GM12878 (cell line): ENCODE measurements around the gene ABCD2. TPM values are rescaled to one million over a fixed set of nuclear protein-coding genes. Genes with fewer than 3 reads are reported as not detected.

Source experiments
- ATAC-seq: fragments of 200-7000 bp; cut with Tn5 transposase; 3 replicates; pipeline ENCODE4 v1.9.1; 2020; ENCODE audit warnings: mild to moderate bottlenecking, moderate library complexity
- BruUV-seq: library from RNA; stranded (reverse); fragments of 400-500 nt; replicated peaks from 2 replicates; lab custom pipeline; 2021; lab: Mats Ljungman, UMichigan
- CTCF ChIA-PET: fragments of 300-600 bp; sonication (Branson Sonifier 250); formaldehyde crosslinking; extraction: SDS; loops from one replicate; lab custom pipeline; 2021; ENCODE audit warnings: inconsistent platforms; lab: Yijun Ruan, JAX
- POLR2A ChIA-PET: fragments of 350-600 bp; formaldehyde crosslinking; extraction: SDS; loops from one replicate; lab custom pipeline; 2021; ENCODE audit warnings: inconsistent platforms; lab: Charles Lee
- RAD21 ChIA-PET: fragments of 300-600 bp; sonication (Branson Sonifier 250); formaldehyde crosslinking; loops from one replicate; lab custom pipeline; 2023; ENCODE audit warnings: antibody characterized with exemption; ENCODE audit not compliant: unreplicated experiment; lab: Charles Lee
- SMC1A ChIA-PET: fragments of 300-600 bp; sonication (Branson Sonifier 250); formaldehyde crosslinking; loops from one replicate; lab custom pipeline; 2023; ENCODE audit not compliant: unreplicated experiment, uncharacterized antibody; lab: Charles Lee
- DNase-seq: peaks from one replicate; pipeline ENCODE4 v3.0.0-alpha.2; 2011; ENCODE audit warnings: low read depth, low spot score
- FAIRE-seq: peaks from 3 replicates; lab custom pipeline; 2011; peaks lifted over from hg19 to GRCh38; lab: Jason Lieb, UNC
- H2AFZ ChIP-seq: 2 replicates; pipeline ENCODE4 v1.6.0; 2011; ENCODE audit warnings: low read depth, low read length, control low read depth; ENCODE audit not compliant: control insufficient read depth
- H3K27ac ChIP-seq: 2 replicates; pipeline ENCODE4 v1.5.1; 2011; ENCODE audit warnings: control low read depth; ENCODE audit not compliant: control insufficient read depth, insufficient read depth
- H3K27me3 ChIP-seq, 2 experiments: replicated peaks in 1 of 2; 2 replicates each; pipeline versions ENCODE4 v1.6.0 to v1.6.1; 2011; ENCODE audit warnings: low read length in 1 of 2; ENCODE audit not compliant: control insufficient read depth in 2 of 2, insufficient read depth in 2 of 2
- H3K36me3 ChIP-seq, 2 experiments: 2 replicates each; pipeline ENCODE4 v1.5.1; 2011; ENCODE audit warnings: low read length in 1 of 2; ENCODE audit not compliant: control insufficient read depth in 2 of 2, insufficient read depth in 2 of 2
- H3K4me1 ChIP-seq: 2 replicates; pipeline ENCODE4 v1.6.1; 2011; ENCODE audit warnings: mild to moderate bottlenecking, low read length, moderate library complexity, mixed read lengths; ENCODE audit not compliant: control insufficient read depth, insufficient read depth
- H3K4me2 ChIP-seq: 2 replicates; pipeline ENCODE4 v1.6.0; 2011; ENCODE audit warnings: control low read depth; ENCODE audit not compliant: control insufficient read depth, insufficient read depth
- H3K4me3 ChIP-seq: fragments of 200-600 bp; sonication (generic); 2 replicates; pipeline ENCODE4 v1.5.1; 2016
- H3K79me2 ChIP-seq: 2 replicates; pipeline ENCODE4 v1.6.0; 2011; ENCODE audit warnings: low read length; ENCODE audit not compliant: control insufficient read depth, insufficient read depth
- H3K9ac ChIP-seq: 2 replicates; pipeline ENCODE4 v1.8.0; 2011; ENCODE audit warnings: low read length, control low read depth, mixed read lengths; ENCODE audit not compliant: control insufficient read depth, insufficient read depth
- H3K9me3 ChIP-seq: replicated peaks from 3 replicates; pipeline ENCODE4 v1.5.1; 2011; ENCODE audit warnings: mild to moderate bottlenecking, low read length; ENCODE audit not compliant: control insufficient read depth, insufficient read depth
- H4K20me1 ChIP-seq: 2 replicates; pipeline ENCODE4 v1.6.0; 2011; ENCODE audit not compliant: control insufficient read depth, insufficient read depth
- BMI1 ChIP-seq: fragments of 450-650 bp; IDR thresholded peaks from 2 replicates; pipeline ENCODE4 v1.6.1; 2016; ENCODE audit warnings: mild to moderate bottlenecking, moderate library complexity, borderline replicate concordance
- CHD2 ChIP-seq: IDR thresholded peaks from 2 replicates; pipeline ENCODE4 v1.6.1; 2011; ENCODE audit warnings: low read depth, low read length, improper control_type of control experiment, borderline replicate concordance
- IKZF2 ChIP-seq, 2 experiments: fragments of 450-650 bp; IDR thresholded peaks; 2 replicates each; pipeline ENCODE4 v1.6.1; 2017; ENCODE audit warnings: mild to moderate bottlenecking in 2 of 2, moderate library complexity in 2 of 2
- PBX3 ChIP-seq: IDR thresholded peaks from 2 replicates; pipeline ENCODE4 v1.6.1; 2011; ENCODE audit warnings: mild to moderate bottlenecking, low read depth, low read length, moderate library complexity; ENCODE audit not compliant: insufficient replicate concordance
- PML ChIP-seq: IDR thresholded peaks from 2 replicates; pipeline ENCODE4 v1.6.1; 2012; ENCODE audit warnings: low read length, inconsistent platforms
- ZBTB4 ChIP-seq: fragments of 450-650 bp; formaldehyde crosslinking; IDR thresholded peaks from 2 replicates; pipeline ENCODE4 v1.4.0; 2022; ENCODE audit warnings: mild to moderate bottlenecking, moderate library complexity
- ZNF274 ChIP-seq: IDR thresholded peaks from one replicate; pipeline ENCODE4 v1.8.0; 2011; ENCODE audit not compliant: insufficient read length, insufficient read depth
- WGBS: methylation state at CpG from one replicate; pipeline ENCODE4 v1.1.6; 2016; ENCODE audit warnings: low lambda C conversion rate; ENCODE audit not compliant: insufficient replicate concordance, insufficient coverage; ENCODE audit errors: missing lambda C conversion rate; 5-methylcytosine and 5-hydroxymethylcytosine counted together
- in situ Hi-C: fragments of 300-500 bp; cut with MboI; formaldehyde crosslinking; loops from 9 replicates; pipeline ENCODE4 v1.14.3; 2018; ENCODE audit warnings: mixed read lengths
- intact Hi-C: fragments of 100-400 bp; cut with micrococcal nuclease; formaldehyde crosslinking; loops from one replicate; pipeline ENCODE4 v1.14.2; 2022; ENCODE audit not compliant: unreplicated experiment
- polyA plus RNA-seq, 11 experiments: library from polyadenylated mRNA; depleted of rRNA in 4 of 11; unstranded in 6 of 11; stranded (reverse) in 5 of 11; fragments of >200 nt; fragmentation: Nextera tagmentation in 4 of 11; fragmentation: Illumina TruSeq in 1 of 11; extraction: Ambion mirVana in 4 of 11; extraction: Trizol in 1 of 11; gene quantifications; 1 replicate in 1 of 11; 2 replicates in 10 of 11; pipeline versions ENCODE4 v1.2.1 to v1.2.3, GENCODE V29; 2011 to 2016; ENCODE audit warnings: inconsistent platforms in 2 of 11, missing spikeins in 2 of 11, low read depth in 1 of 11
- total RNA-seq, 4 experiments: library from RNA; depleted of rRNA in 3 of 4; stranded (reverse); fragments of >200 nt in 3 of 4; fragmentation: Illumina TruSeq in 1 of 4; extraction: Trizol in 1 of 4; gene quantifications; 2 replicates each; pipeline versions ENCODE4 v1.2.1 to v1.2.3, GENCODE V29; 2013 to 2021

ABCD2 gene
- total and polyA plus RNA-seq, 10 of the 15 experiments (the other 5 are each of a cell fraction or from before 2014, with no cell fraction given), result 4.4 to 16.2 (median 7.5) TPM

- 0 out of 2 replicates have a peak, but pooled peaks have one; percentile 45 for TF ChIP-seq BMI1
- TF ChIP-seq PML, result no peak
- no peak for TF ChIP-seq IKZF2 (IDR thresholded peaks at IDR 0.05)
- no peak for TF ChIP-seq ZNF274
- no peak for TF ChIP-seq PBX3
- no peak for TF ChIP-seq CHD2
- no peak for TF ChIP-seq ZBTB4 (CRISPR knock-in tag)
- Histone ChIP-seq H3K4me1 (no peaks in the 10 kb centered on the region), H3K79me2 (no peaks in the 10 kb centered on the region), H4K20me1 (no peaks in the 10 kb centered on the region), H3K27ac (no peak overlapping the region), H3K36me3 (peaks cover 0 to 4% of the 10 kb centered on the region in 2 experiments; a peak in 1 of 4 replicates), H3K27me3 (no peaks in the 10 kb centered on the region), H3K4me3 (no peak overlapping the region), H3K9ac (no peak overlapping the region), H2AFZ (no peak overlapping the region), H3K9me3 (no peaks in the 10 kb centered on the region; the same call in 2 of the 3 replicates), H3K4me2 (no peak overlapping the region)
- ChIA-PET CTCF (interaction anchor here (0.7 kb wide), 1 partner anchor 134 kb away, joined by 3 read pairs; no protein-coding TSS in a partner anchor), SMC1A (interaction anchor here (2.2 kb wide), 1 partner anchor 10 kb away, joined by 9 read pairs; no protein-coding TSS in a partner anchor), POLR2A (no interaction called here), RAD21 (no interaction called here)
- FAIRE-seq (no peak), ATAC-seq (0 out of 3 replicates have a peak, but pooled peaks have one; percentile 27), DNase-seq (no peak)
- WGBS, result 60% methylated on average over 4 of the region's 4 CpGs
- TSS peak; percentile 35 for BruUV-seq
- intact Hi-C loops (no loop called here), in situ Hi-C loops (no loop called here)
These were observed 44.7 kb downstream of the ABCD2 start for GRCh38 chr12:39574785-39575497.
